CD4-positive, alpha-beta T cell treated with Interleukin-6 at 100 ng/mL for 8 hours (primary cell): ENCODE results near the gene SYPL2.

ENCODE experiments used
- DNase-seq: peaks from one replicate; pipeline ENCODE4 v3.0.0-alpha.2; 2020; ENCODE audit warnings: mixed read lengths, low spot score

The SYPL2 gene

DNA sequence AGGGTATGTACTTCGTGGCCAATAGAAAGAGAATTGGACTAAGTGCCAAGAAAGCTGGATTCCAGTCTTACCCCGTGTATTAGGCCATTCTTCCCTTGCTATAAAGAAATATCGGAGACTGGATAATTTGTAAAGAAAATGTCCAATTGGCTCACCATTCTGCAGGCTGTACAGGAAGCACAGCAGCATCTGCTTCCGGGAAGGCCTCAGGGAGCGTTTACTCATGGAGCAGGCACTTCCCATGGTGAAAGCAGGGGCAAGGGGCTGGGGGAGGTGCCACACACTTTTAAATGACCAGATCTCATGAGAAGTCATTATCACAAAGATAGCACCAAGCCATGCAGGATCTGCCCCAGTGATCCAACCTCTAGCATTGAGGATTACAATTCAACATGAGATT, 51.0 kb downstream of the SYPL2 start:
- no peak for DNase-seq

DNA sequence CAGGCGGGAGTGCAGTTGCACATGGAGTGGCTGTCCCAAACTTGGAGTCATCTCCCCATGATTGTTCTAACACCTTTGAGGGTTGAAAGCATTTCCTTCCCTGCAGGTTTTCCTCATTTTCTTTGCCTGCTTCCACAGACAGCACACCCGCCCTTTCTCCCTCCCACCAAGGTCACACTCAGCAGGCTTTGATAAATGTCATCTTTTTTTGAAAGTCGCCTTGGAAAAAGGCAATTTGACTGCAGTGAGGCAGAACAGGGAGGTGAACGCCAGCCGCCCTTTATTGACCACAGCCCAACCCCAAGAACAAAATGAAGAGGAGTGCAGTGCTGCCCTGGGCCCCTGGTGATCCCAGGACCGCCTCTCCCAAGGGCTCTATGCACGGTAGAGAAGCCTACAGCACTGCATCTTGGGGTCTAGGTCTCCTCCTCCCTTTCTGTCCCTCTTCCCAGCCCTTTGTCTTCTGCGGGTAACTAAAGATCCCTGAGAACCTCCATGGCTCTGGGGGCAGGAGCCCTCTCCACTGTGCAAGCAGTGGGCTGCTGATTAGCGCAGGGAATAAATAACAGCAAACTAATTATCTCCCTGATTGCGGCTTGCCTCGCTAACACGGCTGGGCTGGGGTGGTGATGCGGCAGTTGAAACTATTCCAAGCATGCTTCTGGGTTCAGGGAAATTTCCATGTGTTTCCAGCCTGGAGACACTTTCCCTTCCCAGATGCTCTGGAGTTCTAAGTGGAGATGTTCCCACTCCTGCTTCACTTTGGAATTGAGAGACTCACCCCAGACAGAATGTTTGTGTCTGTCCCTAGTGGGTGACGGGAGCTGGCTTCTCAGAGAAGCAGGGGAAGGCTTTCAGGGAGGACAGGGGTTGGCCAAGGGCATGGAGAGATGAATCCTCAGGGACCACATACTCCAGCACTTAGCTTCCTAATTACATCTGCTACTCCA, 54.9 kb downstream of the SYPL2 start:
- no peak for DNase-seq

DNA sequence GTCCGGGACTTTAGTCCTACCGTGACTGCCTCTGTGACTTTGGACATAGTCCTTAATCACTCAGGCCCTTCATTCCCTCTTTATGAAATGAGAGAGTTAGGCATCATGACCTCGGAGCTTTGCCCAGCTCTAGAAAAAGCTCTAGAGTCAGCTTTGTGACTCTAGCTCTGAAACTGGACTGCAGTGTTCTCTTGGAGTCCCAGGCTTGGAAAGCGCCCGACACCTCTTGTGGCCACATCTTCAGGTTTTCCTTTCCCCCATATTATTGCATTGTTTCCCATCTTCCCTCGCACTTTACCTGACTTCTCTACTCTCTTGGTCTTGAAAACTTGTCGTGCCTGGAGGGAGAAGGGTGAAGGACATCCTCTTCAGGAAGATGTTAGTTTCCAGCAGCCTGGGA, 55.7 kb downstream of the SYPL2 start:
- DNase-seq, result no peak

DNA sequence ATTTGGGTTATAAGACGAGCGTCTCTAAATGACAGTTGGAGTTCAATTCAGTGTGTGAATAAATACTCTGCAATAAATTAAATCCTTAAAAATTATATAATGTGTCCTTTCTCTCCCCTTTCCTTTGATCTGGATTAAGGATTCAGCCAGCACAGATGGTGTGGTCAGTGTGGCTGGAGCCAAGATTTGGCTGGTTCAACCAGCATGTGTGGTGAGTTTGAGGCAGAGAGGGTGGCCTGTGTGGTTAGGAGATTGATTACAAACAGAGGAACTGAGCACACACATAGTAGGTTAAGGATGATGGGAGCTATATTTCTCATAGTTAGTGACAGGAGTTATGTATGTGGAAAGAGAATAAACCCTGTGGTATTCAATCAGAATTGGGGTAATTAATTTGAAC, 57.4 kb downstream of the SYPL2 start:
- no peak for DNase-seq

DNA sequence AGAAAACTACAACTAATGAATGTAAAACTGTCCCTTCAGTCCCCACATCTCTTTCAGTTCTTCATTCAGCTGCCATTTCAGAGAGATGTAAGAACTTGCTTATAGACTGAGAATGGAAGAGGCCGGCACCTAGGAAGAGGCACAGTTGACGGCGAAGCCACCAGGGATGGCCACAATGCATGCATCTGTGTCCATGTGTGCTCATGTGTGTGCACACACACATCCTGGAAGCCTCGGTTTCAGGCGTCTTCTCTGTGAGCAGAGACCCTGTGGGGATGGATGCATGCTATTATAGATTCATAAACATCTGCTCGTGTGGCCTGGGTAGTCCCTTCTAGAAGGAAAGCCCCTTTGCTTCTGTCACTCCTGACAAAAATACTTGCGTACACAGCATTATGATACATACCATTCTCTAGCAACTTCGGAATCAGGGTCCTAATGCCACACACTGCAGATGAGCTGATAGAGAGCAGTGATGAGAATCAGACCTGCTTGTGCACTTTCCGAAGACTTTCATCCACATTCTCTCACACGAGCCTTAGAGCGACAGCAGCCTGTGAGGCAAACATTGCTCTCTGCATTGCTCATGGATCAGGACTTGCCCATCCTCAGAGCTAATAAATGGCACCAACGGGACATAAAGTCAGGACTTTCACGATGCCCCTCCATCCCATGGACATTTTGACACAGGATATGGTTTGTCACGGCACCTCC, 60.9 kb downstream of the SYPL2 start:
- no peak for DNase-seq

DNA sequence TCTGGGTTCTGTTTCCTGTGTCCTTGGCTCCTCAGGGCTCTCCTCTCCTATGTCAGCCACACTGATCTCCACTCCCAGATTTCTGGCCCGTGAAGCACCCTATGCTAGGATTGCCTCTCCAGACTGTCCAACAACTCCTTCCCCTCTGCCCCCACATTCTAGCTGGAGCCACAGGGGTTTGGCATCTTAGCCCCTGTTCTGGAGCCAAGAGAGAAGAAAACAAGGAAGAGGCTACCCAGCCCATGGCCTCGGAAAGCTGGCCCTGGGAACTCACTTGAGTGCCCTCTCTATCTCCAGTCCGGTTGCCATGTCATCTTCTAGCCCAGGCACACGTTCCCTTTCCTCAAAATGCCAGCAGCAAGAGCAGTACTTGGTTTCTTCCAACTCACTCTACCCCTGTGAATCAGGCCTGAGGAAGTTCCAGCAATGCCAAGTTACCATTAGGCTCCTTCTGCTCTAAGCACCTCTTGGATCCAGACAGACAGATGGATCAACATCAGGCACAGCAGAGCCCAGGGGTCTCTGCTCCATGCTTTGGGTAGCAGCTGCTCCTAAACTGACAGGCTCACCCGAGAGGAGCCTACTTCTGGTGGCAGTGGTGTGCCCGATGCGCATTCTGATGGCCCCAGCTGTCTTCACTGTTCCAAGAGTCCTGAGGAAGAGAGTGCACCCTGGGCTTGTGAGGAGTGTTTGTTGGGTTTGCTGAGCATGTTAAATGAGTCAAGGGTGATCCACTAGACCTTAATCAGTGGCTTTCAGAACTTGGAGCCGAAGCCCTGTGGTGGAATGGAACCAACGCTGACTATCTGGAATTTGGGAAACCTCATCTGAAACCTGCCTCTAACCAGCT, 61.7 kb downstream of the SYPL2 start:
- no peak for DNase-seq

DNA sequence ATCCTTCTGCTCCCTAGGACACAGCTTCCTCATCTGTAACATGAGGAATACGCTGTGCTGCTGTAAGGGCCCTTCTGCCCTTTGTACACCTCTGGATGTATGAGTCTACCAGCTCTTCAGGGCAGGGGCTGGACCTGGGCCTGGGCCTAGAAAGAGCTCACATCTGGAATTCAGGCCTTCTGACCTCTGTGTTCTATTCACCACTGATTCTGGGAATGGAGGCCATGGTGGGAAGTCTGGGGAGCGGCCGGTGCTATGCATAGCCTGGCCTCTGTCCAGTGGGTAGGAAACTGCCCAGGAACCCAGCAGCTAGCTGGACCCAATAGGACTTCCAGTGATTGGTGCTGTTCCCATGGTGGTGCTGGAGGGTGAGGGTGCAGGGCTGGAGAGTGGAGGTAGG, 62.4 kb downstream of the SYPL2 start:
- no peak for DNase-seq

DNA sequence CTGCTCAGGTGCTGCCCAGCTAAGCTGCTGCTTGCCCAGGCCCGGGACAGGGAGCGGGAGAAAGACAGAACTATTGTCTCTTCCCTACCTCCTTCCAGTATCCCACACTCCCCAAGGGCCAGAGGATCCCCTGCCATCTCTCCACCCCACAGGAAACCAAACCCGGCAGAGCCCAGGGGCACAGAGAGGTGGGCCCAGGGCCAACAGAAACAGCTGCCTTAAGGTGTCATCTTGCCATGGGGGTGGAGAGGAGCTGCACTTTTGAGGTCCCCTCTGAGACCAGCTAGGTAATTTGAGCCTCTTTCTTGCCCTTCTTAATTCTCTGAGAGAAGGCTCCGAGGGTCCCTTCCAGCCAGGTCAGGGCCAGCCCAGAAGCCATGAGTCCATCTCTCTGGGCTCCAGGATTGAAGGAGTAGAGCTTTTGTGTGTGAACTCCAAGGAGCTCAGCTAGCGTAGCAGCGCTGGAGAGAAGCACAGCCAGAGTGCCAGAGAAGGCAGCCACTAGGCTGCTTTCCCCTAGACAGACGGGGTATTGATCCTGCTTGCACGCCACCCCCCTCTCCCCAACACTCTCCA, 63.6 kb downstream of the SYPL2 start:
- DNase-seq, result no peak

DNA sequence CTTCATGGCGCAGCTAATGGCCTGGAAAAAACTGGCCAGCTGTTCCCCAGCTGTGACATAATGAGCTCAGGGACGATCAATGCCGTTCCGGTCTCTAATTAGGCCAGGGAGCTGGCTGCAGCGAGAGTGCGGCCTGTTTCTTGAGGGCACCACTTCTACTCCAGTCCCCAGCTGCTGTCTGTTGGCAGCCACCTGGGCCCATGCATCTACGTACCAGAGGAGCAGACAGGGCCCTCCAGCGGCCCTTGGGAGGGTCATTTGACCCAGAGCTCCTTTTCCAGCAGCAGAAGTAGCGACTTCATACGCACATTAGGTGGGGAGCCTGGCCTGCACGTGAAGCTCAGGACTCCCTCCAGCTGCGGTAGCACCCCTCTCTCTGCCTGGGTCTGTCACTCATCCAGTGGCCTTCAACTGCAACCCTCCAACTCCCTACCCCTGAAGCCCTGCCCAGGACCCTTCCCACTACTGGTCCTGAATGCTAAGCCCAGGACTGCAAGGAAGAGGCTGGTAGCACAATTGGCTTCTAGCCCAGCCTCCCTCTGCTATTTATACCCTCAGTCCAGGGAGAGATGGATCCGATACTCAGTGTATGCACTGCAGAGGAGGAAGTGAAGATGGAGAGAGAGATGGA, 64.2 kb downstream of the SYPL2 start:
- DNase-seq, result no peak

DNA sequence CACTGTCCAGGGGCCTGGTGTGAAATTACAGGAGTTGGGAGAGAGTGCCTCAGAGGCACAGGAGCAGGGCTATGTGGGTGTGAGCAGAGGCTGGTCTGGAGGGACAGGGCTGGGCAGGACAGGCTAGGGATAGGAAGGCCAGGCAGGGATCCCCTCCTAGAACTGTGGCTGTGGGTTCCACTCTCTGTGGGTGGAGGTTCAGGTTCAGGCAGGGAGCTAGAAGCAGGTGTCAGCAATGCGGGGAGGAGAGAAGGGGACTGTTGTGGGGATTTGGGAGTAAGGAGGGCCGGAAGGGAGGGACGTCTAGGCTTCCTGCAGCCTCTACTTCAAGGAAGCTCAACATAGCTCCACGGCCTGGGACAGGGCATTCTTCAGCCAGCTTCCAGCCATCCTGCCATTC, 65.0 kb downstream of the SYPL2 start:
- DNase-seq, result no peak
